Measurements from ENCODE around the gene ALKBH7. TPM values are rescaled to one million over a fixed set of nuclear protein-coding genes. Genes with fewer than 3 reads are reported as not detected.

ALKBH7 gene
- total RNA-seq, 1 experiment from 2014 or later, result 81.1 TPM

DNA sequence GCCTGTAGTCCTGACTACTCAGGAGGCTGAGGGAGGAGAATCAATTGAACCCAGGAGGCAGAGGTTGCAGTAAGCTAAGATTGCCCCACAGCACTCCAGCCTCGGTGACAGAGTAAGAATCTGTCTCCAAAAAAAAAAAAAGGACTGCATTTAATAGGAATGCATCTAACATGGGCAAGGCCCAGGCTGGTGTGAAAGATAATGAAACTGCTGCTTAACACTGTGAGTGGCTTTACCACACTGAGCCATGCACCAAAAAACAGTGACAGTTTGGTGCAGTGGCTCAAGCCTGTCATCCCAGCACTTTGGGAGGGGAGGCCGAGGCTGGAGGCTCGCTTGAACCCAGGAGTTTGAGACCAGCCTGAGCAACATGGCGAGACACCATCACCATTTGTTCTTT, 11.8 kb downstream of the ALKBH7 start:
- H3K27me3 ChIP-seq (ENCODE audit: low read length), result no peaks in the 10 kb centered on the region
- H4K20me1 ChIP-seq (ENCODE audit: low read length), result no peaks in the 10 kb centered on the region
- H3K9me3 ChIP-seq (ENCODE audit: low read length), result no peaks in the 10 kb centered on the region
- no peak overlapping the region for H3K9ac ChIP-seq (ENCODE audit: low read length)
- H2AFZ ChIP-seq (ENCODE audit: low read length), result no peak overlapping the region
- H3K36me3 ChIP-seq (ENCODE audit: low read depth, low read length), result peaks cover 67% of the 10 kb centered on the region
- no peaks in the 10 kb centered on the region for H3K79me2 ChIP-seq (ENCODE audit: low read length)
- H3K4me3 ChIP-seq (ENCODE audit: low read length), result no peak overlapping the region
- no peaks in the 10 kb centered on the region for H3K9me2 ChIP-seq (replicated peaks; ENCODE audit: low read length)
- no peak overlapping the region for H3K27ac ChIP-seq (ENCODE audit: low read length)
- no peak for TF ChIP-seq CTCF (conservative IDR thresholded peaks at IDR 0.05; ENCODE audit: low read depth, low read length)
- TF ChIP-seq EZH2phosphoT487 (IDR thresholded peaks at IDR 0.05; ENCODE audit: borderline replicate concordance, low read length), result no peak
- TF ChIP-seq EZH2 (IDR thresholded peaks at IDR 0.05; ENCODE audit: low read length, unreplicated experiment), result no peak
- H3K4me1 ChIP-seq (ENCODE audit: insufficient read depth, low read length), result no peaks in the 10 kb centered on the region
- ATAC-seq (no peak), DNase-seq (no peak)
- intact Hi-C loops (cut with micrococcal nuclease), result no loop called here
- no TSS peak for BruUV-seq (replicated peaks)
- no peaks in the 10 kb centered on the region for H3F3A ChIP-seq (ENCODE audit: low read length, unreplicated experiment)
- ChIA-PET CTCF (no interaction called here), POLR2A (ENCODE audit: unreplicated experiment) (no interaction called here)
- H3K4me2 ChIP-seq (ENCODE audit: low read length), result no peak overlapping the region

GRCh38 chr19:6387372-6387771, 14.8 kb downstream of the ALKBH7 start:
- Histone ChIP-seq H3F3A (ENCODE audit: low read length, unreplicated experiment) (no peaks in the 10 kb centered on the region), H3K36me3 (ENCODE audit: low read depth, low read length) (peaks cover 56% of the 10 kb centered on the region), H3K79me2 (ENCODE audit: low read length) (peaks cover 16% of the 10 kb centered on the region), H3K9ac (ENCODE audit: low read length) (no peak overlapping the region), H3K4me1 (ENCODE audit: insufficient read depth, low read length) (peaks cover 10% of the 10 kb centered on the region), H2AFZ (ENCODE audit: low read length) (no peak overlapping the region), H3K4me3 (ENCODE audit: low read length) (no peak overlapping the region), H4K20me1 (ENCODE audit: low read length) (no peaks in the 10 kb centered on the region), H3K9me2 (replicated peaks; ENCODE audit: low read length) (no peaks in the 10 kb centered on the region), H3K4me2 (ENCODE audit: low read length) (no peak overlapping the region), H3K27me3 (ENCODE audit: low read length) (no peaks in the 10 kb centered on the region), H3K9me3 (ENCODE audit: low read length) (no peaks in the 10 kb centered on the region), H3K27ac (ENCODE audit: low read length) (no peak overlapping the region)
- DNase-seq, result no peak
- BruUV-seq (replicated peaks), result no TSS peak
- intact Hi-C loops (cut with micrococcal nuclease), result no loop called here
- POLR2A ChIA-PET (ENCODE audit: unreplicated experiment), result no interaction called here
- TF ChIP-seq CTCF (conservative IDR thresholded peaks at IDR 0.05; ENCODE audit: low read depth, low read length) (no peak), EZH2 (IDR thresholded peaks at IDR 0.05; ENCODE audit: low read length, unreplicated experiment) (no peak), EZH2phosphoT487 (IDR thresholded peaks at IDR 0.05; ENCODE audit: borderline replicate concordance, low read length) (no peak)
- CTCF ChIA-PET, result no interaction called here
- ATAC-seq, result no peak

- H3K27ac ChIP-seq (ENCODE audit: low read length), result peak overlapping the region; percentile 53
- ChIA-PET POLR2A (ENCODE audit: unreplicated experiment) (interaction anchor here (0.6 to 0.7 kb wide), 4 partner anchors 33 to 364 kb away, joined by 3 to 4 read pairs (median 3); partner anchors contain the start of gene KHSRP), CTCF (interaction anchor here (0.6 kb wide), 2 partner anchors 57 to 672 kb away, joined by 3 to 6 read pairs; partner anchors contain the start of genes CATSPERD and LONP1)
- H3F3A ChIP-seq (ENCODE audit: low read length, unreplicated experiment), result no peaks in the 10 kb centered on the region
- no peaks in the 10 kb centered on the region for H3K9me3 ChIP-seq (ENCODE audit: low read length)
- no peaks in the 10 kb centered on the region for H3K27me3 ChIP-seq (ENCODE audit: low read length)
- peaks cover 22% of the 10 kb centered on the region for H3K79me2 ChIP-seq (ENCODE audit: low read length)
- peak overlapping the region; percentile 81 for H3K4me3 ChIP-seq (ENCODE audit: low read length)
- DNase-seq (no peak), ATAC-seq (no peak; the same call in 1 of the 2 replicates)
- no peaks in the 10 kb centered on the region for H4K20me1 ChIP-seq (ENCODE audit: low read length)
- intact Hi-C loops (cut with micrococcal nuclease), result loop anchor here (1.0 kb wide), 1 partner anchor 20 kb away; the partner anchor contains the start of gene ALKBH7
- H3K36me3 ChIP-seq (ENCODE audit: low read depth, low read length), result peaks cover 22% of the 10 kb centered on the region; the same call in 1 of the 2 replicates
- no peak for TF ChIP-seq EZH2phosphoT487 (IDR thresholded peaks at IDR 0.05; ENCODE audit: borderline replicate concordance, low read length)
- TF ChIP-seq EZH2 (IDR thresholded peaks at IDR 0.05; ENCODE audit: low read length, unreplicated experiment), result no peak
- no peak for TF ChIP-seq CTCF (conservative IDR thresholded peaks at IDR 0.05; ENCODE audit: low read depth, low read length)
- peak overlapping the region; percentile 94 for H3K4me2 ChIP-seq (ENCODE audit: low read length)
- H2AFZ ChIP-seq (ENCODE audit: low read length), result peak overlapping the region; percentile 99
- H3K4me1 ChIP-seq (ENCODE audit: insufficient read depth, low read length), result peaks cover 18% of the 10 kb centered on the region
- H3K9me2 ChIP-seq (replicated peaks; ENCODE audit: low read length), result no peaks in the 10 kb centered on the region
- H3K9ac ChIP-seq (ENCODE audit: low read length), result peak overlapping the region; percentile 89
- TSS peak; percentile 73 for BruUV-seq (replicated peaks)
Measured at GRCh38 chr19:6392221-6393073, 19.9 kb downstream of the ALKBH7 start.

All from PC-3 (cell line).